SK-N-DZ (cell line): Measurements from ENCODE around the gene NLRC5.
"Not testable (repeated sequence)": the region's sequence is repeated elsewhere in the genome, so short reads cannot be mapped to it uniquely, and the experiment has no call there.

Source experiments
- DNase-seq: peaks from one replicate; pipeline ENCODE4 v3.0.0-alpha.2; 2015; ENCODE audit warnings: low spot score

Gene NLRC5

GRCh38 chr16:57045694-57046381, 56.5 kb downstream of the NLRC5 start:
- peak; percentile 75 for DNase-seq

GRCh38 chr16:57048095-57048494, 58.7 kb downstream of the NLRC5 start:
- no peak for DNase-seq

GRCh38 chr16:57049678-57050077, 60.3 kb downstream of the NLRC5 start:
- DNase-seq, result no peak

GRCh38 chr16:57051696-57052228, 62.4 kb downstream of the NLRC5 start:
- DNase-seq, result no peak

- DNase-seq, result no peak
Measured at GRCh38 chr16:57053206-57053605, 63.8 kb downstream of the NLRC5 start.

GRCh38 chr16:57054338-57054737, 65.0 kb downstream of the NLRC5 start:
- DNase-seq, result no peak

GRCh38 chr16:57054771-57055170, 65.4 kb downstream of the NLRC5 start:
- no peak for DNase-seq

- no peak for DNase-seq
Measured at GRCh38 chr16:57055671-57056070, 66.3 kb downstream of the NLRC5 start.

GRCh38 chr16:57058291-57058861, 69.0 kb downstream of the NLRC5 start:
- DNase-seq, result no peak

GRCh38 chr16:57060323-57061083, 71.1 kb downstream of the NLRC5 start:
- peak; percentile 42 for DNase-seq

- no peak for DNase-seq
Measured at GRCh38 chr16:57061084-57061905, 71.9 kb downstream of the NLRC5 start.

- peak; percentile 86 for DNase-seq
Measured at GRCh38 chr16:57062329-57062728, 73.0 kb downstream of the NLRC5 start.

- not testable (repeated sequence) for DNase-seq
Measured at GRCh38 chr16:57063189-57063588, 73.8 kb downstream of the NLRC5 start.

- DNase-seq, result no peak
Measured at GRCh38 chr16:57064995-57065394, 75.6 kb downstream of the NLRC5 start.

- DNase-seq, result no peak
Measured at GRCh38 chr16:57066625-57067024, 77.3 kb downstream of the NLRC5 start.

GRCh38 chr16:57067347-57067746, 78.0 kb downstream of the NLRC5 start:
- no peak for DNase-seq

- DNase-seq, result no peak
Measured at GRCh38 chr16:57069053-57069452, 79.7 kb downstream of the NLRC5 start.

GRCh38 chr16:57069635-57070370, 80.4 kb downstream of the NLRC5 start:
- DNase-seq, result no peak

GRCh38 chr16:57070424-57070823, 81.1 kb downstream of the NLRC5 start:
- DNase-seq, result no peak

GRCh38 chr16:57071081-57071732, 81.8 kb downstream of the NLRC5 start:
- not testable (repeated sequence) for DNase-seq
